H1 (cell line): ENCODE data around the gene NOTCH4. TPM values are rescaled to one million over a fixed set of nuclear protein-coding genes. Genes with fewer than 3 reads are reported as not detected.

Experiments used
- CTCF ChIA-PET: fragments of 300-600 bp; sonication (Branson Sonifier 250); formaldehyde crosslinking; loops from one replicate; lab custom pipeline; 2021; ENCODE audit not compliant: partially characterized antibody; lab: Charles Lee
- POLR2A ChIA-PET: fragments of 300-600 bp; sonication (Branson Sonifier 250); formaldehyde crosslinking; loops from one replicate; lab custom pipeline; 2021; ENCODE audit warnings: inconsistent platforms; ENCODE audit not compliant: partially characterized antibody; lab: Charles Lee
- DNase-seq, 2 experiments: peaks; one replicate each; pipeline versions ENCODE4 v3.0.0 to v3.0.0-alpha.2; 2010 to 2022; ENCODE audit warnings: low spot score in 2 of 2, low read depth in 1 of 2, mixed read lengths in 1 of 2
- FAIRE-seq: peaks from 2 replicates; lab custom pipeline; 2011; peaks lifted over from hg19 to GRCh38; lab: Jason Lieb, UNC
- H2AFZ ChIP-seq: 2 replicates; pipeline ENCODE4 v1.8.1; 2012; ENCODE audit warnings: low read length, inconsistent platforms
- H2AK5ac ChIP-seq: 2 replicates; pipeline ENCODE4 v1.6.1; 2013; ENCODE audit warnings: low read depth, low read length
- H2BK120ac ChIP-seq: replicated peaks from 2 replicates; pipeline ENCODE3; 2013; ENCODE audit warnings: low read depth, low read length, inconsistent platforms
- H2BK12ac ChIP-seq: 2 replicates; pipeline ENCODE4 v1.6.1; 2013; ENCODE audit warnings: low read depth, low read length
- H2BK15ac ChIP-seq: 2 replicates; pipeline ENCODE4 v1.6.1; 2013; ENCODE audit warnings: low read length
- H2BK20ac ChIP-seq: 2 replicates; pipeline ENCODE4 v1.6.1; 2013; ENCODE audit warnings: low read length
- H2BK5ac ChIP-seq: 2 replicates; pipeline ENCODE4 v1.6.1; 2013; ENCODE audit warnings: low read depth, low read length
- H3K14ac ChIP-seq: 2 replicates; pipeline ENCODE4 v1.6.1; 2013; ENCODE audit warnings: inconsistent platforms; ENCODE audit not compliant: insufficient read length
- H3K18ac ChIP-seq: 2 replicates; pipeline ENCODE4 v1.6.1; 2013; ENCODE audit warnings: low read length; ENCODE audit errors: extremely low read depth
- H3K23ac ChIP-seq: 2 replicates; pipeline ENCODE4 v1.6.1; 2013; ENCODE audit warnings: inconsistent platforms; ENCODE audit not compliant: insufficient read length
- H3K23me2 ChIP-seq: 2 replicates; pipeline ENCODE4 v1.6.1; 2013; ENCODE audit warnings: low read depth, low read length
- H3K27ac ChIP-seq: 2 replicates; pipeline ENCODE4 v1.6.1; 2011; ENCODE audit warnings: low read depth, low read length, inconsistent platforms
- H3K27me3 ChIP-seq, 4 experiments: replicated peaks in 1 of 4; 1 replicate in 1 of 4; 2 replicates in 3 of 4; pipeline versions ENCODE4 v1.6.1 to v1.8.1; 2011 to 2013; ENCODE audit warnings: low read length in 3 of 4, mild to moderate bottlenecking in 3 of 4, inconsistent platforms in 2 of 4, mixed read lengths in 2 of 4, moderate library complexity in 1 of 4; ENCODE audit not compliant: control insufficient read depth in 3 of 4, insufficient read depth in 3 of 4; ENCODE audit errors: extremely low read depth in 1 of 4
- H3K36me3 ChIP-seq, 4 experiments: 2 replicates each; pipeline versions ENCODE4 v1.6.1 to v1.8.1; 2011 to 2013; ENCODE audit warnings: mild to moderate bottlenecking in 4 of 4, low read length in 3 of 4, moderate library complexity in 2 of 4, control low read depth in 1 of 4, inconsistent platforms in 1 of 4; ENCODE audit not compliant: insufficient read depth in 4 of 4, control insufficient read depth in 2 of 4
- H3K4ac ChIP-seq: replicated peaks from 2 replicates; pipeline ENCODE3; 2013; ENCODE audit warnings: low read length, low read depth, mixed read lengths, inconsistent platforms; ENCODE audit not compliant: insufficient read length
- H3K4me1 ChIP-seq, 4 experiments: replicated peaks in 1 of 4; 1 replicate in 1 of 4; 2 replicates in 3 of 4; pipeline versions ENCODE4 v1.6.1 to v1.8.1; 2011 to 2013; ENCODE audit warnings: low read length in 3 of 4, inconsistent platforms in 2 of 4, mixed read lengths in 1 of 4; ENCODE audit not compliant: insufficient read depth in 4 of 4, control insufficient read depth in 3 of 4
- H3K4me2 ChIP-seq, 2 experiments: 2 replicates each; pipeline versions ENCODE4 v1.6.1 to v1.8.1; 2011 to 2013; ENCODE audit warnings: low read depth in 2 of 2, low read length in 2 of 2, control low read depth in 1 of 2, inconsistent platforms in 1 of 2, mild to moderate bottlenecking in 1 of 2; ENCODE audit not compliant: insufficient read depth in 1 of 2
- H3K4me3 ChIP-seq, 4 experiments: fragments of 200-600, 300-600 bp in 1 of 4; sonication (generic), shearing (Covaris generic), sonication (Bioruptor Twin) in 1 of 4; 2 replicates each; pipeline versions ENCODE4 v1.5.1 to v1.8.1; 2011 to 2016; ENCODE audit warnings: low read length in 4 of 4, low read depth in 3 of 4, control low read depth in 2 of 4, inconsistent platforms in 2 of 4, mild to moderate bottlenecking in 2 of 4, mixed read lengths in 1 of 4, moderate library complexity in 1 of 4; ENCODE audit not compliant: insufficient read depth in 2 of 4; ENCODE audit errors: extremely low read depth in 1 of 4
- H3K56ac ChIP-seq: replicated peaks from 2 replicates; pipeline ENCODE3; 2013; ENCODE audit warnings: low read depth, mild to moderate bottlenecking, mixed read lengths, low read length, inconsistent platforms; ENCODE audit not compliant: insufficient read length
- H3K79me1 ChIP-seq: 2 replicates; pipeline ENCODE4 v1.6.1; 2013; ENCODE audit warnings: low read depth, low read length, control low read depth
- H3K79me2 ChIP-seq, 2 experiments: 2 replicates each; pipeline versions ENCODE4 v1.6.1 to v1.8.1; 2012 to 2013; ENCODE audit warnings: low read length in 2 of 2, mild to moderate bottlenecking in 2 of 2, inconsistent platforms in 1 of 2; ENCODE audit not compliant: insufficient read depth in 2 of 2, control insufficient read depth in 1 of 2
- H3K9ac ChIP-seq, 4 experiments: replicated peaks in 1 of 4; 1 replicate in 1 of 4; 2 replicates in 3 of 4; pipeline versions ENCODE4 v1.6.1 to v1.8.1; 2011 to 2013; ENCODE audit warnings: low read depth in 3 of 4, low read length in 3 of 4, control low read depth in 2 of 4, mild to moderate bottlenecking in 2 of 4, moderate library complexity in 2 of 4, inconsistent platforms in 1 of 4; ENCODE audit errors: extremely low read depth in 1 of 4
- H3K9me3 ChIP-seq, 2 experiments: 2 replicates each; pipeline versions ENCODE4 v1.6.1 to v1.8.1; 2012 to 2013; ENCODE audit warnings: mild to moderate bottlenecking in 2 of 2, moderate library complexity in 2 of 2, control low read depth in 1 of 2, inconsistent platforms in 1 of 2, low read depth in 1 of 2, low read length in 1 of 2, mixed read lengths in 1 of 2; ENCODE audit not compliant: insufficient read depth in 2 of 2
- H4K20me1 ChIP-seq, 2 experiments: replicated peaks in 1 of 2; 2 replicates each; pipeline versions ENCODE3 to v1.8.1; 2011 to 2013; ENCODE audit warnings: inconsistent platforms in 2 of 2, low read length in 2 of 2, mild to moderate bottlenecking in 1 of 2; ENCODE audit not compliant: insufficient read depth in 2 of 2, control insufficient read depth in 1 of 2
- H4K5ac ChIP-seq: 2 replicates; pipeline ENCODE4 v1.6.1; 2013; ENCODE audit warnings: low read length, low read depth, mixed read lengths, inconsistent platforms; ENCODE audit not compliant: insufficient read length
- H4K8ac ChIP-seq: 2 replicates; pipeline ENCODE4 v1.8.0; 2013; ENCODE audit warnings: mild to moderate bottlenecking, moderate library complexity, low read length, inconsistent platforms; ENCODE audit not compliant: insufficient read depth; ENCODE audit errors: extremely low read depth
- H4K91ac ChIP-seq: replicated peaks from 2 replicates; pipeline ENCODE3; 2013; ENCODE audit warnings: low read length, mixed read lengths, inconsistent platforms; ENCODE audit not compliant: insufficient read length
- ASH2L ChIP-seq: fragments of 200-600, 300-600 bp; sonication (generic); IDR thresholded peaks from one replicate; pipeline ENCODE4 v1.7.1; 2017; ENCODE audit warnings: low read length
- NRF1 ChIP-seq: IDR thresholded peaks from 2 replicates; pipeline ENCODE4 v1.6.1; 2011; ENCODE audit warnings: mild to moderate bottlenecking, low read depth, low read length, improper control_type of control experiment
- WGBS, 2 experiments: shearing (Covaris generic) in 1 of 2; methylation state at CpG; one replicate each; pipeline versions ENCODE4 v1.1.6 to v1.1.7; 2013 to 2015; ENCODE audit warnings: low lambda C conversion rate in 2 of 2, mixed read lengths in 2 of 2, inconsistent platforms in 1 of 2, low coverage in 1 of 2, missing lambda C conversion rate in 1 of 2; ENCODE audit not compliant: insufficient replicate concordance in 2 of 2, insufficient coverage in 1 of 2, insufficient read length in 1 of 2; ENCODE audit errors: extremely low coverage in 1 of 2, missing lambda C conversion rate in 1 of 2; 5-methylcytosine and 5-hydroxymethylcytosine counted together
- polyA plus RNA-seq, 7 experiments: library from polyadenylated mRNA; depleted of rRNA in 3 of 7; stranded (reverse) in 5 of 7; unstranded in 2 of 7; fragments of >200 nt in 5 of 7; fragments of 200-250 nt in 2 of 7; gene quantifications; 1 replicate in 5 of 7; 2 replicates in 1 of 7; 4 replicates in 1 of 7; pipeline versions ENCODE4 v1.2.1 to v1.2.3, GENCODE V29; 2011 to 2013; ENCODE audit warnings: missing spikeins in 2 of 7, mixed read lengths in 2 of 7
- total RNA-seq: library from RNA; stranded (reverse); fragmentation: NEBNext Ultra II Directional; extraction: Animal tissue kit (Norgen Biotek cat#: 25700); gene quantifications from 2 replicates; pipeline ENCODE4 v1.2.1, GENCODE V29; 2021

The NOTCH4 gene
- total and polyA plus RNA-seq, 2 of the 8 experiments (the other 6 are each of a cell fraction or from before 2014, with no cell fraction given), result 1.9 to 2.8 TPM

GRCh38 chr6:32168350-32168749, 55.5 kb downstream of the NOTCH4 start:
- POLR2A ChIA-PET, result interaction anchor here (0.9 to 6.8 kb wide), 10 partner anchors 8 to 198 kb away, joined by 3 to 49 read pairs (median 4); partner anchors contain the start of genes AGPAT1, FKBPL, PRRT1 and TNXB
- no peak overlapping the region for H3K9ac ChIP-seq
- no peak overlapping the region for H4K91ac ChIP-seq
- no peak overlapping the region for H2BK120ac ChIP-seq
- H3K27me3 ChIP-seq, result no peaks in the 10 kb centered on the region
- WGBS, 2 experiments, result 88% methylated on average over 2 of the region's 2 CpGs; no CpG with 5 or more reads in 1 of the 2 experiments
- H3K18ac ChIP-seq, result no peak overlapping the region
- H3K4me2 ChIP-seq, result no peak overlapping the region
- H3K36me3 ChIP-seq, result peaks cover 4 to 41% (median 32%) of the 10 kb centered on the region in 4 experiments
- H3K23ac ChIP-seq, result no peak overlapping the region
- no peaks in the 10 kb centered on the region; the same call in 1 of the 2 replicates for H3K79me1 ChIP-seq
- H3K23me2 ChIP-seq, result no peaks in the 10 kb centered on the region
- CTCF ChIA-PET, result interaction anchor here (1.1 to 6.7 kb wide), 6 partner anchors 10 to 54 kb away, joined by 3 to 72 read pairs (median 8); no protein-coding TSS in a partner anchor
- H2AFZ ChIP-seq, result no peak overlapping the region
- no peak for FAIRE-seq
- H3K79me2 ChIP-seq, result peaks cover 0 to 13% of the 10 kb centered on the region in 2 experiments; a peak in 3 of 4 replicates
- peaks cover 2 to 7% of the 10 kb centered on the region in 2 experiments for H4K20me1 ChIP-seq
- no peak overlapping the region for H2BK20ac ChIP-seq
- no peak overlapping the region for H3K56ac ChIP-seq
- no peak overlapping the region for H4K8ac ChIP-seq
- H2BK5ac ChIP-seq, result no peak overlapping the region
- TF ChIP-seq NRF1, result no peak
- TF ChIP-seq ASH2L, result no peak
- H2BK15ac ChIP-seq, result no peak overlapping the region
- no peak overlapping the region for H3K14ac ChIP-seq
- H3K4me3 ChIP-seq, result no peak overlapping the region
- DNase-seq, result no peak
- peaks cover 1 to 9% (median 3%) of the 10 kb centered on the region in 4 experiments; a peak in 5 of 7 replicates for H3K4me1 ChIP-seq
- no peak overlapping the region for H3K27ac ChIP-seq
- no peak overlapping the region for H3K4ac ChIP-seq
- no peak overlapping the region for H2BK12ac ChIP-seq
- no peaks in the 10 kb centered on the region for H3K9me3 ChIP-seq
- H4K5ac ChIP-seq, result no peak overlapping the region
- no peak overlapping the region for H2AK5ac ChIP-seq
